GM21447 (cell line): Measurements from ENCODE around the gene WSB2.
"Not testable (repeated sequence)": the region's sequence is repeated elsewhere in the genome, so short reads cannot be mapped to it uniquely, and the experiment has no call there.

ENCODE experiments used
- ATAC-seq: cut with Tn5 transposase; IDR thresholded peaks from one replicate; pipeline ENCODE4 v1.9.1; 2021; ENCODE audit not compliant: unreplicated experiment

Gene WSB2

GRCh38 chr12:118035190-118036041, 25.6 kb downstream of the WSB2 start:
- peak; percentile 78 for ATAC-seq

GRCh38 chr12:118034429-118035189, 26.4 kb downstream of the WSB2 start:
- no peak for ATAC-seq

GRCh38 chr12:118033902-118034301, 27.1 kb downstream of the WSB2 start:
- ATAC-seq = no peak

- no peak for ATAC-seq
These were observed 27.7 kb downstream of the WSB2 start for GRCh38 chr12:118033323-118033722.

- ATAC-seq = no peak
These were observed 28.8 kb downstream of the WSB2 start for GRCh38 chr12:118032188-118032587.

GRCh38 chr12:118029166-118029565, 31.8 kb downstream of the WSB2 start:
- no peak for ATAC-seq

GRCh38 chr12:118025168-118025567, 35.8 kb downstream of the WSB2 start:
- no peak for ATAC-seq

GRCh38 chr12:118023301-118023860, 37.6 kb downstream of the WSB2 start:
- ATAC-seq = no peak

- no peak for ATAC-seq
These were observed 38.3 kb downstream of the WSB2 start for GRCh38 chr12:118022728-118023109.

GRCh38 chr12:118022097-118022727, 38.8 kb downstream of the WSB2 start:
- not testable (repeated sequence) for ATAC-seq

GRCh38 chr12:118020036-118020435, 40.9 kb downstream of the WSB2 start:
- ATAC-seq = no peak

- no peak for ATAC-seq
These were observed 43.1 kb downstream of the WSB2 start for GRCh38 chr12:118017926-118018325.

GRCh38 chr12:118016424-118017264, 44.3 kb downstream of the WSB2 start, which contains the start of gene RFC5:
Gene RFC5, plus strand, starts transcription at chr12:118016703. Its CDS starts 125 bp downstream, at chr12:118016828.
- ATAC-seq = peak; percentile 98

GRCh38 chr12:118015944-118016343, 45.0 kb downstream of the WSB2 start:
- no peak for ATAC-seq

GRCh38 chr12:118015306-118015705, 45.7 kb downstream of the WSB2 start:
- ATAC-seq = no peak

GRCh38 chr12:118013283-118013682, 47.7 kb downstream of the WSB2 start:
- no peak for ATAC-seq

GRCh38 chr12:118011961-118012360, 49.0 kb downstream of the WSB2 start:
- no peak for ATAC-seq

- ATAC-seq = no peak
These were observed 49.6 kb downstream of the WSB2 start for GRCh38 chr12:118011377-118011776.

GRCh38 chr12:118010903-118011302, 50.1 kb downstream of the WSB2 start:
- ATAC-seq = no peak

GRCh38 chr12:117999806-118000205, 61.2 kb downstream of the WSB2 start:
- ATAC-seq = not testable (repeated sequence)
